Tibial artery (tissue), 4 donors: ENCODE results near the gene CLK2.
A peak's percentile ranks its signal among the peaks of the same experiment; 100 is the strongest.

Experiments used
- DNase-seq, 2 donors: peaks; one replicate each; pipeline ENCODE4 v3.0.0-alpha.2; 2019
- H3K27ac ChIP-seq, 2 donors: fragments of 200-600 bp; sonication (generic) in 1 of 2; 1 replicate in 1 of 2; 2 replicates in 1 of 2; pipeline ENCODE4 v1.5.1; 2018 to 2019; ENCODE audit warnings: mild to moderate bottlenecking in 1 of 2
- H3K27me3 ChIP-seq, 2 donors: fragments of 200-600 bp; sonication (generic) in 1 of 2; one replicate each; pipeline versions ENCODE4 v1.5.1 to v1.6.0; 2016 to 2019
- H3K36me3 ChIP-seq, 3 donors: fragments of 200-600 bp; sonication (generic) in 2 of 3; one replicate each; pipeline ENCODE4 v1.5.1; 2016 to 2019; ENCODE audit warnings: mild to moderate bottlenecking in 2 of 3
- H3K4me1 ChIP-seq, 4 donors: fragments of 200-600 bp; sonication (generic) in 2 of 4; 1 replicate in 3 of 4; 2 replicates in 1 of 4; pipeline ENCODE4 v1.5.1; 2016 to 2019
- H3K4me3 ChIP-seq, 2 donors: fragments of 200-600 bp; sonication (generic) in 1 of 2; 1 replicate in 1 of 2; 2 replicates in 1 of 2; pipeline ENCODE4 v1.5.1; 2018 to 2019; ENCODE audit warnings: mild to moderate bottlenecking in 2 of 2
- H3K9me3 ChIP-seq, 3 donors: fragments of 200-600 bp; sonication (generic) in 1 of 3; one replicate each; pipeline ENCODE4 v1.5.1; 2016 to 2019
- CTCF ChIP-seq, 2 experiments: fragments of 200-600 bp in 1 of 2; fragments of 450-650 bp in 1 of 2; IDR thresholded peaks; one replicate each; pipeline ENCODE4 v1.5.1; 2017 to 2019; ENCODE audit warnings: antibody characterized with exemption in 2 of 2, mild to moderate bottlenecking in 1 of 2, moderate library complexity in 1 of 2
- intact Hi-C: fragments of 100-400 bp; cut with DNase I; formaldehyde crosslinking; loops from one replicate; pipeline ENCODE4 v1.15.0; 2023; ENCODE audit warnings: low total_unique reads

Gene CLK2

GRCh38 chr1:155263067-155263466 is 10.2 kb downstream of the CLK2 start:
- H3K36me3 ChIP-seq = peaks cover 42 to 76% (median 64%) of the 10 kb centered on the region in 3 donors
- TF ChIP-seq CTCF (IDR thresholded peaks at IDR 0.05) = no peak
- no peak for DNase-seq
- intact Hi-C loops = no loop called here
- peak overlapping the region; percentile 83 to 91 for H3K27ac ChIP-seq
- no peak overlapping the region for H3K4me3 ChIP-seq
- H3K27me3 ChIP-seq = no peaks in the 10 kb centered on the region
- H3K9me3 ChIP-seq = no peaks in the 10 kb centered on the region
- peaks cover 0 to 25% (median 22%) of the 10 kb centered on the region in 4 donors for H3K4me1 ChIP-seq

DNA sequence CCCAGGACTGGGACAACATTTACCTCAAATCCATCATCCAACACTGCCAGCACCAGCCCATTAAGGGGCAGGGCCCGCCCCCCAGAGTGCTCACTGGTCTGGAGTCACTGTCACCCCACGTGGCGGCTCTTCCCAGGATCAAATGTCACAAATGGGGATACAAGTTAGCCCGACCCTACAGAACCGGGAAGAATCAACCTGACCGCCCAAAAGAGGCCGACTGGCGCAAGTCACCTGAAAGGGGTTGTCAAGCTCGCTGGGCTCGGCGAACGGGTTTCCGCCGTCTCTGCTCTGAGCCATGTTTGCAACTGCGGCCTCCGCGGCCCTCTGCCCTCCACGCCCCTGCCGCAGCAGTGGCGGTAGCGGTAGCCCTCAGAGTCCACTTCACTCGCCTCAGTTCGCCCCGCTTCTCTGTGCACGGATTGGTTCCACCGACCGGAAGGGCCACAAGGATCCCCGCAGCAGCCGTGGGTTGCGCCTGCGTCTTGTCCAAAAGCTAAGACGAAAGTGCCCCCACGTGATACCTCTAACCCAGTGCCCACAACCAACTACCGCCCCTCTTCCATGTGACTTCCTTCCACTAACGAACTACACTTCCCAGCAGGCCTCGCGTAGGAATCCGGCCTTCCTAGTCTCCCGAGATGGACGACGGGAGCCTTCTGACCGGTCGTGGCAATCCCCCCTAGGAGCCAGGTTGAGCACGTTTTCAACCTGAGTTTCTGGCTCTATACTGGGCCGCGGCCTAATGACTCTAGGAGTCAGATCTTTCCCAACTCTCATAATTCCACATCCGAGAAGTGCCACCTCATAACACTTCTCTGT is 11.2 kb downstream of the CLK2 start, which contains the start of gene SCAMP3:
Gene SCAMP3, minus strand, starts transcription at position 509 of the 822 bp plus-strand sequence. Its CDS starts 209 bp downstream, at position 300.
- peaks cover 0 to 25% (median 22%) of the 10 kb centered on the region in 4 donors for H3K4me1 ChIP-seq
- peak within 1 kb of the TSS; percentile 72 to 87 for H3K4me3 ChIP-seq
- no peaks in the 10 kb centered on the region for H3K9me3 ChIP-seq
- intact Hi-C loops = no loop called here
- H3K36me3 ChIP-seq = peaks cover 32 to 76% (median 53%) of the 10 kb centered on the region in 3 donors
- peak; percentile 98 for DNase-seq
- H3K27me3 ChIP-seq = no peaks in the 10 kb centered on the region
- peak within 1 kb of the TSS; percentile 83 to 91 for H3K27ac ChIP-seq
- no peak for TF ChIP-seq CTCF (IDR thresholded peaks at IDR 0.05)

DNA sequence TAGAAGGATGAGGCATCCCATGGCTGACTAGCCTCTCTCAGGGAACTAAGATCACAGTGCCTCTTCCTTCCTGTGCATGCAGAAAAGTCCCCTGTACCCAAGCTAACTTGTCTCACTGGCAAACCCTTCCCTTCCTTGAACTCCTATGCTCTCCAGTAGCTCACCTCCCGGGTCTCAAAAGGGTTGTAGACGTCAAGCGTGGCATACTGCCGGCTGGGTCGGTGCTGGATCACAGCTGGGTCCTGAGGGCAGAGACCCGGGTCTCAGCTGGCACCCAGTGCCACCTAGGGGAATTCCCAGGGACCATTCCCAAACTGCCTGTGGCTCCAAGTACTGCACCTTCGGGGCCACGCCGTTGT is 11.8 kb downstream of the CLK2 start:
- intact Hi-C loops = no loop called here
- H3K4me3 ChIP-seq = peak overlapping the region; percentile 72 to 87
- peaks cover 0 to 27% (median 22%) of the 10 kb centered on the region in 4 donors for H3K4me1 ChIP-seq
- H3K27me3 ChIP-seq = no peaks in the 10 kb centered on the region
- no peaks in the 10 kb centered on the region for H3K9me3 ChIP-seq
- DNase-seq = no peak
- H3K27ac ChIP-seq = peak overlapping the region; percentile 83 to 91
- peaks cover 26 to 76% (median 48%) of the 10 kb centered on the region in 3 donors for H3K36me3 ChIP-seq
- no peak for TF ChIP-seq CTCF (IDR thresholded peaks at IDR 0.05)

GRCh38 chr1:155260276-155260675 is 13.0 kb downstream of the CLK2 start:
- Histone ChIP-seq H3K36me3 (peaks cover 15 to 70% (median 36%) of the 10 kb centered on the region in 3 donors), H3K4me1 (peaks cover 0 to 36% (median 28%) of the 10 kb centered on the region in 4 donors), H3K27ac (no peak overlapping the region), H3K27me3 (no peaks in the 10 kb centered on the region), H3K4me3 (no peak overlapping the region), H3K9me3 (no peaks in the 10 kb centered on the region)
- intact Hi-C loops = no loop called here
- no peak for TF ChIP-seq CTCF (IDR thresholded peaks at IDR 0.05)
- no peak for DNase-seq

DNA sequence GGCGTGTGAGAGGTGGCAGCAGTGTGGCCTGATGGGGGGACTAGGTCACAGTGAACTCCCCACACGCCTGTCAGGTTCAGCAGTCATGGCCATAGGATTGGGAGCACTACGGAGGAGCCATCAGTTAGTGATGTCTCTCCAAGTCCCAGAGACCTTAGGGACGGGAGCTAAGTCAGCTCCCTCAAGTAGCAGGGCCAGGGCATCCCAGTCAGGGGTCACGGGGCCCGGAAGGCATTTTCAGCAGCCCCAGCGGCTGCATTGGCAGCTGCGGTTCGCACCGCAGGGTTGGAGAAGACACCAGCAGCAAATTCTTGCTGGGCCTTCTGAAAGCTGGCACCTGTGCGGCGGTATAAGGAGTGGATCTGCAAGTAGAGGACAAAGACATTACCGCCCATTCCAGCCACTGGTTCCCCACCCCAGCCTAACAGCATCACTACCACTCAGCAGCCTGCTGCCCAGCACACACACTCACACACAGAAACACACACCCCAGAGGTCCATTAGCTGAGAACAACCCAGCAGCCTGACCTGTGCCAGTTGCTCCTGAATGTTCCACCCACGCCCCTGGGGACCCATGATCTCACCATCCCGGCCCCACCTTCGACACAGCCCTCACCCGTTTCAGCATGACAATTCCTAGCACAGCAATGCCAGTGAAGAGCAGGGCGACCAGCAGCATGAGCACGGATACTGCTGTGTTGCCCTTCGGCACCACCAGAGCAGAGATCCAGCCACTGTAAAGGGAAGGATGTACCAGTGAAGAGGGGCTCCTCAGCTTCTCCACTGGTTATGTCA is 17.0 kb downstream of the CLK2 start:
- Histone ChIP-seq H3K4me1 (peaks cover 0 to 47% (median 37%) of the 10 kb centered on the region in 4 donors), H3K27ac (peak overlapping the region; percentile 96 to 97), H3K4me3 (peak overlapping the region; percentile 74 to 79), H3K36me3 (peaks cover 0 to 45% (median 10%) of the 10 kb centered on the region in 3 donors), H3K27me3 (no peaks in the 10 kb centered on the region), H3K9me3 (no peaks in the 10 kb centered on the region)
- no peak for DNase-seq
- TF ChIP-seq CTCF (IDR thresholded peaks at IDR 0.05) = no peak
- intact Hi-C loops = no loop called here
